CD4-positive, alpha-beta T cell treated with Interleukin-6 for 4 hours (primary cell): ENCODE measurements around the gene GPX4.

Experiments
- DNase-seq: peaks from one replicate; pipeline ENCODE4 v3.0.0-alpha.2; 2020; ENCODE audit warnings: mixed read lengths

Gene GPX4

GRCh38 chr19:1151917-1152587 lies 48.3 kb downstream of the GPX4 start:
- no peak for DNase-seq

- DNase-seq = no peak
These were observed 50.3 kb downstream of the GPX4 start for GRCh38 chr19:1153891-1154730.

GRCh38 chr19:1154731-1155351 lies 51.0 kb downstream of the GPX4 start:
- DNase-seq = no peak

GRCh38 chr19:1155352-1156304 lies 51.8 kb downstream of the GPX4 start:
- DNase-seq = no peak
